HUES6 (cell line): ENCODE data around the gene NRXN3.

Experiments used
- H3K27ac ChIP-seq: 2 replicates; pipeline ENCODE4 v1.7.0; 2013; ENCODE audit warnings: low read depth, mild to moderate bottlenecking, low read length, inconsistent platforms
- H3K27me3 ChIP-seq: 2 replicates; pipeline ENCODE4 v1.6.1; 2013; ENCODE audit warnings: low read length; ENCODE audit not compliant: control insufficient read depth, insufficient read depth
- H3K36me3 ChIP-seq: 2 replicates; pipeline ENCODE4 v1.6.1; 2013; ENCODE audit warnings: low read length; ENCODE audit not compliant: control insufficient read depth, insufficient read depth
- H3K4me1 ChIP-seq: 2 replicates; pipeline ENCODE4 v1.6.1; 2013; ENCODE audit warnings: low read length; ENCODE audit not compliant: control insufficient read depth, insufficient read depth
- H3K4me3 ChIP-seq: 2 replicates; pipeline ENCODE4 v1.5.1; 2013; ENCODE audit warnings: low read depth, low read length
- H3K9ac ChIP-seq: one replicate; pipeline ENCODE4 v1.6.1; 2013; ENCODE audit warnings: mild to moderate bottlenecking, low read length
- H3K9me3 ChIP-seq: 2 replicates; pipeline ENCODE4 v1.6.1; 2013; ENCODE audit warnings: low read depth, low read length; ENCODE audit not compliant: control insufficient read depth, insufficient read depth

NRXN3 gene

GRCh38 chr14:78637489-78637888, 467.3 kb downstream of the NRXN3 start:
- Histone ChIP-seq H3K9ac (no peak overlapping the region), H3K27me3 (no peaks in the 10 kb centered on the region), H3K9me3 (peaks cover 4% of the 10 kb centered on the region; the same call in 1 of the 2 replicates), H3K36me3 (no peaks in the 10 kb centered on the region), H3K4me1 (peaks cover 15% of the 10 kb centered on the region; the same call in 1 of the 2 replicates), H3K4me3 (no peak overlapping the region), H3K27ac (no peak overlapping the region)

DNA sequence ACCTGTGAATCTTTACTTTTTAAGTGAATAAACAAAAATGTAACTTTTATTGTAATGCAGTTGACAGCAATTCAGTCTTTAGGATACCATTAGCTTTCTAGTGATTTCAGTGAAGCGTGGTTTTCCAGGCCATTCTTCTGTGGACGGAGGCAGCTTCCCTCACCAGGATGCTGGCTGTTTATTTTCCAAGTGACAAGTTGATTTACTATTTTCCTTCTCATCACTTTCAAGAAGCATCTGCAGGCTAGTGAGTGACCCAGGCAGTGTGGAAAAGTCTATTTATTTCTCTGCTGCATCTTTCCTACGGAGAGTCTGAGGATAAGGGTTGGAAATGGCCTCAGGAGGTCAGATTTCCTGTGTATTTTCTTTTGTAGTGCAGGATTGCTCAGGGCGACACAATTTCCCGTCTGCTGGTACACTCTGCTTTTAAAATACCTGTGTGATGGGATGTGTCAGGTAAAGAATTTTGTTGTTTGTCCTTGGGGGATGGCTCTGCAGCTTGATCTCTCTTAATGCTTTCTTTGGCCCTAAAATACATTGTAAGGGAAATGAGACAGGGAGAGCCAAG, 467.8 kb downstream of the NRXN3 start:
- H3K4me1 ChIP-seq = peaks cover 15% of the 10 kb centered on the region; the same call in 1 of the 2 replicates
- peaks cover 4% of the 10 kb centered on the region; the same call in 1 of the 2 replicates for H3K9me3 ChIP-seq
- H3K27ac ChIP-seq = no peak overlapping the region
- no peak overlapping the region for H3K4me3 ChIP-seq
- no peaks in the 10 kb centered on the region for H3K36me3 ChIP-seq
- no peaks in the 10 kb centered on the region for H3K27me3 ChIP-seq
- no peak overlapping the region for H3K9ac ChIP-seq

GRCh38 chr14:78638926-78639325, 468.8 kb downstream of the NRXN3 start:
- H3K36me3 ChIP-seq = no peaks in the 10 kb centered on the region
- H3K27ac ChIP-seq = no peak overlapping the region
- H3K27me3 ChIP-seq = no peaks in the 10 kb centered on the region
- no peak overlapping the region for H3K9ac ChIP-seq
- H3K4me1 ChIP-seq = peaks cover 15% of the 10 kb centered on the region; the same call in 1 of the 2 replicates
- peaks cover 4% of the 10 kb centered on the region; the same call in 1 of the 2 replicates for H3K9me3 ChIP-seq
- H3K4me3 ChIP-seq = no peak overlapping the region

DNA sequence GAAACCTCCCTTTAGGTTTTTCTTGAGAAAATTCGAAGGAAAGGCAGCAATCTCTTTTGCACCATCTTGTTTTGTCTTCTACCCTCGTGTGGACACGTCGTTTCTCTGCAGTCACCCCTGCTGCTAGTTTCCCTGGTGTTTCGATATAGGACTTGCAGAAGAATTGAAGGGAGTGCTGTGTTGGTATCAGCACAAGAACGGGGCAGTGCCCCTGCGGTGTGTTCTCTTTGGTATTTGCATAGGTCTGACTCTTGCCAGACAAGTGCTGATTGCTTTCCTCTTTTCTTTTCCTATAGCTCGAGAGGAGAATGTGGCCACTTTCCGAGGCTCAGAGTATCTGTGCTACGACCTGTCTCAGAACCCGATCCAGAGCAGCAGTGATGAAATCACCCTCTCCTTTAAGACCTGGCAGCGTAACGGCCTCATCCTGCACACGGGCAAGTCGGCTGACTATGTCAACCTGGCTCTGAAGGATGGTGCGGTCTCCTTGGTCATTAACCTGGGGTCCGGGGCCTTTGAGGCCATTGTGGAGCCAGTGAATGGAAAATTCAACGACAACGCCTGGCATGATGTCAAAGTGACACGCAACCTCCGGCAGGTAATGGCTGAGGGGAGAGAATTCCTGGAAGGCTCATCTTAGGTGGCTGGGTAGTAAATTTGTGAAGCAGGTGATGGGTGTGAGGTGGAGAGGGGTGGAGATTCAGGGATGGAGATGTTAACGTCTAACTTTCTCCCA, 474.8 kb downstream of the NRXN3 start:
- no peaks in the 10 kb centered on the region for H3K36me3 ChIP-seq
- no peak overlapping the region for H3K27ac ChIP-seq
- H3K4me1 ChIP-seq = peaks cover 8% of the 10 kb centered on the region; the same call in 1 of the 2 replicates
- no peaks in the 10 kb centered on the region for H3K27me3 ChIP-seq
- H3K9ac ChIP-seq = no peak overlapping the region
- no peak overlapping the region for H3K4me3 ChIP-seq
- no peaks in the 10 kb centered on the region for H3K9me3 ChIP-seq

GRCh38 chr14:78652727-78653126, 482.6 kb downstream of the NRXN3 start:
- Histone ChIP-seq H3K4me1 (no peaks in the 10 kb centered on the region), H3K27ac (no peak overlapping the region), H3K4me3 (no peak overlapping the region), H3K36me3 (no peaks in the 10 kb centered on the region), H3K27me3 (no peaks in the 10 kb centered on the region), H3K9me3 (no peaks in the 10 kb centered on the region), H3K9ac (no peak overlapping the region)

DNA sequence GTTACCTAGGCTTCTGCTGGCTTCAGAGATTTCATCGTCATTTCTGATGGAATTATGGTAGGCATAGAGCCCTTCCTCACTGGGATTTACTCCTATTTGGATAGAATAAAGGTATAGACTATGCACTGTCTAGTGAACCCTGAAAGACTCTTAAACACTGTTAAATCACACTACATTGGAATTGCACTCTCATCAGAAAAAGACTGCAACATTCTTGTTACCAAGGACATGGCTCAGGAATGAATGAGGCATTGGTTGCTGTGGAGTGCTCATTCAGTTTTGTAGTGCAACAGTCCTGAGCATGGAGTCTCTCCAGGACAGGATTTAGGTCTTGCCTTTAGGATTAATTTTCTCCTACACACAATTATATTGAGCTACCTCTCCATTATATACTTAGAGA, 483.0 kb downstream of the NRXN3 start:
- H3K4me1 ChIP-seq = no peaks in the 10 kb centered on the region
- no peak overlapping the region for H3K9ac ChIP-seq
- no peak overlapping the region for H3K27ac ChIP-seq
- no peaks in the 10 kb centered on the region for H3K9me3 ChIP-seq
- H3K4me3 ChIP-seq = no peak overlapping the region
- no peaks in the 10 kb centered on the region for H3K36me3 ChIP-seq
- H3K27me3 ChIP-seq = no peaks in the 10 kb centered on the region

- Histone ChIP-seq H3K27ac (no peak overlapping the region), H3K9me3 (no peaks in the 10 kb centered on the region), H3K4me1 (no peaks in the 10 kb centered on the region), H3K36me3 (no peaks in the 10 kb centered on the region), H3K4me3 (no peak overlapping the region), H3K27me3 (no peaks in the 10 kb centered on the region), H3K9ac (no peak overlapping the region)
These were observed 487.3 kb downstream of the NRXN3 start for GRCh38 chr14:78657451-78657850.

GRCh38 chr14:78664841-78665240, 494.7 kb downstream of the NRXN3 start:
- Histone ChIP-seq H3K9me3 (no peaks in the 10 kb centered on the region), H3K4me1 (no peaks in the 10 kb centered on the region), H3K36me3 (no peaks in the 10 kb centered on the region), H3K27me3 (no peaks in the 10 kb centered on the region), H3K4me3 (no peak overlapping the region), H3K9ac (no peak overlapping the region), H3K27ac (no peak overlapping the region)

DNA sequence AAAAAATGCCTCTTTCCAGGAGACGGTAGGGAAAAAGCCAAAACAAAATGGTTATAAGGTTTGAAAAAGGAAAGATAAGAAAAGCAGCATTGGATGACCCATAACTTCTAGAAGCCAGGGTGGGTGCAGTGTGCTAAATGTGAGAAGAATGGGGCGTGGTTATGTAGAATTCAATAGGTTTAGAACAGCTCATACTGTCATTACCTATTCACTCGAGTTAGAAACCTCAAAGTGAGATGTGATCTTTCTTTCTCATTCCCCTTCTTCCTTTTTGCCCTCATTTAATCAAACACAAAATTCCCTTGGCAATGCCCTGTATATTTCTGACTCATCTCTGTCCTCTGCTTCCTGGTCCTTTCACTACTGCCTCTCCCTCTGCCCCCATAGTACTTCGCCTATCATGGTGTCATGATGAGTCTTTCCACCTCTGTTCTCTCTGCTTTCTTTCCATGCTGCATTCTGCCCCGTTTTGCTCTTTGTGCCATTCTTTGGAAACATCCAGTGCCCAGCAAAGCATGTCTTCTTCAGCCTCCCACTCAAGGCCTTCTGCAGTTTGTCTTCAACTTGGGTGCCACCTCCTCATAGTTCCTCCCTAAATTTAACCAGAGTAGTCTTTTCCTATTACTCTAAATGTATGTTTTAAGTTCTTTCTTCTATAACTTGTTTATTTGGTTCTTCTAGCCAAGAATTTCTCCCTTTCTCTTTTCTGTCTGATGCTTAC, 496.3 kb downstream of the NRXN3 start:
- Histone ChIP-seq H3K4me1 (no peaks in the 10 kb centered on the region), H3K4me3 (no peak overlapping the region), H3K36me3 (no peaks in the 10 kb centered on the region), H3K27me3 (no peaks in the 10 kb centered on the region), H3K9ac (no peak overlapping the region), H3K9me3 (no peaks in the 10 kb centered on the region), H3K27ac (no peak overlapping the region)

GRCh38 chr14:78667141-78667540, 497.0 kb downstream of the NRXN3 start:
- Histone ChIP-seq H3K4me3 (no peak overlapping the region), H3K27ac (no peak overlapping the region), H3K36me3 (no peaks in the 10 kb centered on the region), H3K27me3 (no peaks in the 10 kb centered on the region), H3K4me1 (no peaks in the 10 kb centered on the region), H3K9me3 (no peaks in the 10 kb centered on the region), H3K9ac (no peak overlapping the region)

- Histone ChIP-seq H3K4me3 (no peak overlapping the region), H3K27me3 (no peaks in the 10 kb centered on the region), H3K4me1 (no peaks in the 10 kb centered on the region), H3K9ac (no peak overlapping the region), H3K27ac (no peak overlapping the region), H3K9me3 (no peaks in the 10 kb centered on the region), H3K36me3 (no peaks in the 10 kb centered on the region)
These were observed 503.7 kb downstream of the NRXN3 start for GRCh38 chr14:78673845-78674244.
